Duodenal mucosa (tissue), 2 donors: ENCODE results near the gene MRPL4.
A peak's percentile ranks its signal among the peaks of the same experiment; 100 is the strongest.

Experiments used
- H3K27ac ChIP-seq: one replicate; pipeline ENCODE4 v1.7.0; 2013; ENCODE audit warnings: low read depth, low read length
- H3K27me3 ChIP-seq, 2 donors: one replicate each; pipeline ENCODE4 v1.7.0; 2013; ENCODE audit warnings: low read length in 2 of 2, control low read depth in 1 of 2; ENCODE audit not compliant: insufficient read depth in 2 of 2, control insufficient read depth in 1 of 2
- H3K36me3 ChIP-seq, 2 donors: one replicate each; pipeline ENCODE4 v1.7.0; 2013; ENCODE audit warnings: low read length in 2 of 2, control low read depth in 1 of 2; ENCODE audit not compliant: insufficient read depth in 2 of 2, control insufficient read depth in 1 of 2
- H3K4me1 ChIP-seq, 2 donors: one replicate each; pipeline ENCODE4 v1.7.0; 2013; ENCODE audit warnings: low read length in 2 of 2, control low read depth in 1 of 2; ENCODE audit not compliant: insufficient read depth in 2 of 2, control insufficient read depth in 1 of 2
- H3K4me3 ChIP-seq, 2 donors: one replicate each; pipeline ENCODE4 v1.7.0; 2013; ENCODE audit warnings: low read length in 2 of 2, low read depth in 1 of 2
- H3K9ac ChIP-seq, 2 donors: one replicate each; pipeline ENCODE4 v1.7.0; 2013; ENCODE audit warnings: low read length in 2 of 2, low read depth in 1 of 2
- H3K9me3 ChIP-seq, 2 donors: one replicate each; pipeline ENCODE4 v1.7.0; 2013; ENCODE audit warnings: low read length in 2 of 2, control low read depth in 1 of 2; ENCODE audit not compliant: control insufficient read depth in 1 of 2

Gene MRPL4

GRCh38 chr19:10286803-10287737, 35.1 kb downstream of the MRPL4 start, which contains the start of gene ICAM4:
Gene ICAM4, plus strand, starts transcription at chr19:10286955. Its CDS starts 58 bp downstream, at chr19:10287013.
- H3K9ac ChIP-seq, result no peak within 1 kb of the TSS
- H3K9me3 ChIP-seq, result no peaks in the 10 kb centered on the region
- H3K4me1 ChIP-seq, result peaks cover 18 to 61% of the 10 kb centered on the region in 2 donors
- H3K27me3 ChIP-seq, result peaks cover 39 to 46% of the 10 kb centered on the region in 2 donors
- no peak within 1 kb of the TSS for H3K27ac ChIP-seq
- H3K36me3 ChIP-seq, result peaks cover 0 to 27% of the 10 kb centered on the region in 2 donors
- H3K4me3 ChIP-seq, result peak within 1 kb of the TSS; percentile 11 to 37

- H3K36me3 ChIP-seq, result peaks cover 0 to 23% of the 10 kb centered on the region in 2 donors
- H3K4me1 ChIP-seq, result peaks cover 28 to 74% of the 10 kb centered on the region in 2 donors
- peak overlapping the region; percentile 53 to 56 for H3K4me3 ChIP-seq
- peaks cover 56 to 62% of the 10 kb centered on the region in 2 donors for H3K27me3 ChIP-seq
- H3K9ac ChIP-seq, result peak overlapping the region in 1 of 2 donors; percentile 18
- H3K27ac ChIP-seq, result no peak overlapping the region
- H3K9me3 ChIP-seq, result no peaks in the 10 kb centered on the region
These were observed 36.7 kb downstream of the MRPL4 start for GRCh38 chr19:10288662-10289166.

DNA sequence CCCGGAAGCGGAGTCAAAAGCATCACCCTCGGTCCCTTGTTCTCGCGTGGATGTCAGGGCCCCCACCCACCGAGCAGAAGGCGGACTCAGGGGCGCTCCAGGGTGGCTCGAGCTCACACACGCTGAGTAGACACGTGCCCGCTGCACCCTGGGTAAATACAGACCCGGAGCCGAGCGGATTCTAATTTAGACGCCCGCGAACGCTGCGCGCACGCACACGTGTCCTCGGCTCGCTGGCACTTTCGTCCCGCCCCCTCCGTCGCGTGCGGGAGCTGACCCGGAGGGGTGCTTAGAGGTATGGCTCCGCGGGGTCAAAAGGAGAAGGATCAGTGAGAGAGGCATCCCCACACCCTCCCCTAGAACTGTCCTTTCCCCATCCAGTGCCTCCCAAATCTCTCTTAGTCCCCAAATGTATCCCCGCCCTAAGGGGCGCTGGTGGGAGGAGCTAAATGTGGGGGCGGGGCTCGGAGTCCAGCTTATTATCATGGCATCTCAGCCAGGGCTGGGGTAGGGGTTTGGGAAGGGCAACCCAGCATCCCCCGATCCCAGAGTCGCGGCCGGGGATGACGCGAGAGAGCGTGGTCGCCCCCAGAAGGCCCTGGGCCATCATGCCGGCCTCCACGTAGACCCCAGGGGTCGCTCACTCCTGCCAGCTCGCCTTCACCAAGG, 37.3 kb downstream of the MRPL4 start:
- peak overlapping the region in 1 of 2 donors; percentile 18 for H3K9ac ChIP-seq
- H3K4me3 ChIP-seq, result peak overlapping the region; percentile 53 to 56
- peaks cover 28 to 74% of the 10 kb centered on the region in 2 donors for H3K4me1 ChIP-seq
- peaks cover 0 to 18% of the 10 kb centered on the region in 2 donors for H3K36me3 ChIP-seq
- H3K9me3 ChIP-seq, result no peaks in the 10 kb centered on the region
- H3K27ac ChIP-seq, result no peak overlapping the region
- peaks cover 62 to 68% of the 10 kb centered on the region in 2 donors for H3K27me3 ChIP-seq

DNA sequence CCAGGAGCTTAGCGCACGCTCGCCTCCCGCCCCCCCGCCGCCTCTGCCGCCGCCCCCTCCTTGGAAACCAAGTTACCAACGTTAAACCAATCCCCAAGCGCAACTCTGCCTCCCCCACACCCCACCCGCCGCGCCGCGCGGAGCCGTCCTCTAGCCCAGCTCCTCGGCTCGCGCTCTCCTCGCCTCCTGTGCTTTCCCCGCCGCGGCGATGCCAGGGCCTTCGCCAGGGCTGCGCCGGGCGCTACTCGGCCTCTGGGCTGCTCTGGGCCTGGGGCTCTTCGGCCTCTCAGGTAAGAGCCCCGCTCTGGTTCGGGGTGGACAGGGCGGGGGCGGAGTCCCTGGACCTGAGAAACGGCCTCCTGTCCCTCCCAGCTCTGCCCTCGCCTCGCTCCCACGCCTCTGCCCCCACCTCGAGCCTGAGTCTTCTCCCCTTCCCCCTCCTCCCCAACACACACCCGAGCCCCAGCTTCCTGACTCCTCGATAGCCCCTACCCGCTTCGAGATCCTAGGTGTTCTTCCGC, 37.9 kb downstream of the MRPL4 start, which contains the start of gene ICAM5:
TSS of gene ICAM5 (plus strand) at position 117 of the 521 bp plus-strand sequence. CDS start at position 209, 92 bp downstream.
- H3K4me1 ChIP-seq, result peaks cover 28 to 74% of the 10 kb centered on the region in 2 donors
- peak within 1 kb of the TSS in 1 of 2 donors; percentile 18 for H3K9ac ChIP-seq
- H3K27me3 ChIP-seq, result peaks cover 67 to 74% of the 10 kb centered on the region in 2 donors
- no peaks in the 10 kb centered on the region for H3K9me3 ChIP-seq
- no peak within 1 kb of the TSS for H3K27ac ChIP-seq
- peaks cover 0 to 13% of the 10 kb centered on the region in 2 donors for H3K36me3 ChIP-seq
- peak within 1 kb of the TSS; percentile 53 to 68 for H3K4me3 ChIP-seq

GRCh38 chr19:10290357-10290875, 38.4 kb downstream of the MRPL4 start:
- Histone ChIP-seq H3K4me1 (peaks cover 32 to 79% of the 10 kb centered on the region in 2 donors), H3K9me3 (no peaks in the 10 kb centered on the region), H3K36me3 (peaks cover 0 to 7% of the 10 kb centered on the region in 2 donors), H3K27ac (no peak overlapping the region), H3K27me3 (peaks cover 72 to 79% of the 10 kb centered on the region in 2 donors), H3K4me3 (peak overlapping the region; percentile 48 to 68), H3K9ac (no peak overlapping the region)

DNA sequence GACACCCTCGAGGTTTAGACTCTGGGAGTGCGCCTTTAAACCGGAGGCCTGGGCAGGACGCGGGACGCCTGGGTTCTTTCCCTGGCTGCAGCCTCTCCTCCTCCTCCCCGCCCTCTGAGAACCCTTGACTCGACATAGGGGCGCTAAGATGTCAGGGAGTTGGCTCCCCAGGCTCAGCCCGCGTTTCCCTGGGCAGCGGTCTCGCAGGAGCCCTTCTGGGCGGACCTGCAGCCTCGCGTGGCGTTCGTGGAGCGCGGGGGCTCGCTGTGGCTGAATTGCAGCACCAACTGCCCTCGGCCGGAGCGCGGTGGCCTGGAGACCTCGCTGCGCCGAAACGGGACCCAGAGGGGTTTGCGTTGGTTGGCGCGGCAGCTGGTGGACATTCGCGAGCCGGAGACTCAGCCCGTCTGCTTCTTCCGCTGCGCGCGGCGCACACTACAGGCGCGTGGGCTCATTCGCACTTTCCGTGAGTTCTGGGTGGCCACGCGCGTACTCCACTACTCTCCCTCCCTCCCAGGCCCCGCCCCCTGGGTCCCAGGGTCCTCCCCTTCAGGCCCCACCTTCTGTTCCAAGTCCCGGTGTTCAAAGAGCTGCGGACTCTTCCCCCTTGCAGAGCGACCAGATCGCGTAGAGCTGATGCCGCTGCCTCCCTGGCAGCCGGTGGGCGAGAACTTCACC, 39.0 kb downstream of the MRPL4 start:
- Histone ChIP-seq H3K4me3 (peak overlapping the region; percentile 48 to 68), H3K36me3 (peaks cover 0 to 1% of the 10 kb centered on the region in 2 donors), H3K9ac (no peak overlapping the region), H3K9me3 (no peaks in the 10 kb centered on the region), H3K4me1 (peaks cover 38 to 81% of the 10 kb centered on the region in 2 donors), H3K27me3 (peaks cover 78 to 79% of the 10 kb centered on the region in 2 donors), H3K27ac (no peak overlapping the region)

DNA sequence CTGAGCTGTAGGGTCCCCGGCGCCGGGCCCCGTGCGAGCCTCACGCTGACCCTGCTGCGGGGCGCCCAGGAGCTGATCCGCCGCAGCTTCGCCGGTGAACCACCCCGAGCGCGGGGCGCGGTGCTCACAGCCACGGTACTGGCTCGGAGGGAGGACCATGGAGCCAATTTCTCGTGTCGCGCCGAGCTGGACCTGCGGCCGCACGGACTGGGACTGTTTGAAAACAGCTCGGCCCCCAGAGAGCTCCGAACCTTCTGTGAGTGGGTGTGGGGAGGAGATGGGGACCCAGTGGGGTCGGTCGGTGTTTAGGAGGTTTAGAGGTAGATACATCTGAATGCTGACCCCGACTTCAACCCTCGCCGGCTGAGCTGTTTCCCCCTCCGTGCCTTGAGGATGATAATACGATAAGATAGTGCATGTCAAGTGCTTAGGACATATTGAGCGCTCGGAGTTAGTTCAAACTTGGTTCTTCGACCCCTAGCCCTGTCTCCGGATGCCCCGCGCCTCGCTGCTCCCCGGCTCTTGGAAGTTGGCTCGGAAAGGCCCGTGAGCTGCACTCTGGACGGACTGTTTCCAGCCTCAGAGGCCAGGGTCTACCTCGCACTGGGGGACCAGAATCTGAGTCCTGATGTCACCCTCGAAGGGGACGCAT, 39.7 kb downstream of the MRPL4 start:
- H3K4me1 ChIP-seq, result peaks cover 34 to 77% of the 10 kb centered on the region in 2 donors
- no peak overlapping the region for H3K9ac ChIP-seq
- no peaks in the 10 kb centered on the region for H3K9me3 ChIP-seq
- no peaks in the 10 kb centered on the region for H3K36me3 ChIP-seq
- peaks cover 79 to 80% of the 10 kb centered on the region in 2 donors for H3K27me3 ChIP-seq
- peak overlapping the region; percentile 25 for H3K27ac ChIP-seq
- peak overlapping the region; percentile 48 to 68 for H3K4me3 ChIP-seq

- Histone ChIP-seq H3K4me3 (peak overlapping the region; percentile 48 to 68), H3K27me3 (peaks cover 75 to 77% of the 10 kb centered on the region in 2 donors), H3K9ac (peak overlapping the region in 1 of 2 donors; percentile 43), H3K9me3 (no peaks in the 10 kb centered on the region), H3K4me1 (peaks cover 32 to 71% of the 10 kb centered on the region in 2 donors), H3K36me3 (no peaks in the 10 kb centered on the region), H3K27ac (peak overlapping the region; percentile 25)
These were observed 40.3 kb downstream of the MRPL4 start for GRCh38 chr19:10292206-10292788.
